Esophagus muscularis mucosa (tissue), 4 donors: ENCODE results near the gene ST3GAL3. TPM values are rescaled to one million over a fixed set of nuclear protein-coding genes. Genes with fewer than 3 reads are reported as not detected.

Experiments used
- DNase-seq: peaks from one replicate; pipeline ENCODE4 v3.0.0-alpha.2; 2017; ENCODE audit errors: extremely low spot score
- H3K27ac ChIP-seq, 4 donors: fragments of 200-600 bp; sonication (generic); replicated peaks in 1 of 4; 1 replicate in 3 of 4; 2 replicates in 1 of 4; pipeline ENCODE4 v1.5.1; 2016 to 2019; ENCODE audit warnings: mild to moderate bottlenecking in 1 of 4
- H3K27me3 ChIP-seq, 4 donors: fragments of 200-600 bp; sonication (generic); one replicate each; pipeline versions ENCODE4 v1.5.1 to v1.6.0; 2016 to 2019
- H3K36me3 ChIP-seq, 4 donors: fragments of 200-600 bp; sonication (generic); one replicate each; pipeline ENCODE4 v1.5.1; 2016 to 2019
- H3K4me1 ChIP-seq, 4 donors: fragments of 200-600 bp; sonication (generic); one replicate each; pipeline ENCODE4 v1.5.1; 2016 to 2019
- H3K4me3 ChIP-seq, 4 donors: fragments of 200-600 bp; sonication (generic); 1 replicate in 2 of 4; 2 replicates in 2 of 4; pipeline ENCODE4 v1.5.1; 2016 to 2019; ENCODE audit warnings: mild to moderate bottlenecking in 4 of 4, moderate library complexity in 1 of 4
- H3K9me3 ChIP-seq, 4 donors: fragments of 200-600 bp; sonication (generic); 1 replicate in 3 of 4; 2 replicates in 1 of 4; pipeline ENCODE4 v1.5.1; 2016 to 2019
- CTCF ChIP-seq, 3 experiments: fragments of 200-600 bp in 2 of 3; fragments of 450-650 bp in 1 of 3; sonication (generic) in 2 of 3; IDR thresholded peaks; one replicate each; pipeline ENCODE4 v1.5.1; 2017 to 2019; ENCODE audit warnings: antibody characterized with exemption in 3 of 3, mild to moderate bottlenecking in 2 of 3, moderate library complexity in 1 of 3
- EP300 ChIP-seq: sonication (generic); formaldehyde crosslinking; IDR thresholded peaks from one replicate; pipeline ENCODE4 v1.6.1; 2017; ENCODE audit warnings: antibody characterized with exemption
- POLR2A ChIP-seq: fragments of 450-650 bp; IDR thresholded peaks from one replicate; pipeline ENCODE4 v1.6.1; 2017; ENCODE audit warnings: antibody characterized with exemption, moderate library complexity, mild to moderate bottlenecking, low read depth
- POLR2AphosphoS5 ChIP-seq, 2 donors: sonication (generic); formaldehyde crosslinking; IDR thresholded peaks; one replicate each; pipeline ENCODE4 v1.6.1; 2017; ENCODE audit warnings: antibody characterized with exemption in 2 of 2
- WGBS: methylation state at CpG from one replicate; pipeline ENCODE4 v1.1.5; 2018; 5-methylcytosine and 5-hydroxymethylcytosine counted together
- intact Hi-C: fragments of 100-400 bp; cut with DNase I; formaldehyde crosslinking; loops from one replicate; pipeline ENCODE4 v1.15.1; 2023
- total RNA-seq, 4 donors: library from RNA; depleted of rRNA; stranded (reverse); fragments of >200 nt; gene quantifications; one replicate each; pipeline versions ENCODE4 v1.1.0 to v1.2.1, GENCODE V29; 2016

Gene ST3GAL3
- total RNA-seq, 4 donors from 2014 or later: 23.3 to 37.1 (median 30.1) TPM

GRCh38 chr1:43834280-43835081, 127.1 kb downstream of the ST3GAL3 start:
- 66% methylated on average over 14 of the region's 14 CpGs for WGBS
- H3K4me1 ChIP-seq: peaks cover 28 to 69% (median 54%) of the 10 kb centered on the region in 4 donors
- no peak for DNase-seq

DNA sequence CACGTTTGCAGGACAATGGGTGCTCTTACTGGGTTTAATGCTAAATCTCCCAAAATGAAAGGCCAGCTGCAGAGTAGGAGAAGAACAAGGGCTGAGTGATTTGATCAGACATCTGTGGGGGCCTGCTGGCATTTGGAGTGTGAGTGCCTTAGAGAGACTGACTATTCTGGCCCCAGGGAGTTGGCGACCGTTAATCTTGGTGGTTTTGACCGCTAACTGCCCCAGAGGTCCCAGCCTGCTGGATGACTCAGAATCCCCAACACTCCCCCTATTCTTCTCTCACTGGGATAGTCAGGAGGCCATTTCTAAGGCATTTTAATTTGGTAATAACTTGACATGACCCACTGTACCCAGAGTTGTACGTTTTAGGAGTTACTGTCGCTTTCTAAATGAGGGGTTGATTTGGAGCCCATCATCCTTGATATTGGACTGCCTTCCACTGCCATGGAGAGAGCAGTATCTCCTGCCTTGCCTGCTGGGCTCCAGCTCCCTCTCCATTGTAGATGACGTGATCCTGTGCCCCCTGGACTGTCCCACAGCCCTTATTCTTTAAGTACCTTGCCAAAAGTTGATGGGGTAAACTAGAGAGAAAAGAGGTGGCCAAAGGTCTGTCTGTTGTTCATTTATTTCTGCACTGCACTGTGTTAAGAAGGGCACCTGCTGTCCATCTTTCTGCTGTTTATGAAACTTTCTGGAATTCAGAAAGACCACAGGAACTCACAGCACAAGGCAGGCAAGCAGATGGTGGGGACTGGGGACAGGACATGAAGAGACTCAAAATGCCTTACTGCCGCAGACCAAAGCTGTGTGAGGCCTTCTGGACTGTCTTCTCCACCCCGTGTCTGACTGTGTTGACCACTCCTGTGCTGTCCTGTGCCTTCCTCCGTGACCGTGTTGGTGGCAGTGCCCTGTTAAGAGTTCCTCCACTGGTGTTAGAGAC, 128.0 kb downstream of the ST3GAL3 start:
- Histone ChIP-seq H3K4me3 (no peak overlapping the region), H3K27ac (peak overlapping the region; percentile 66 to 80 (median 78)), H3K27me3 (no peaks in the 10 kb centered on the region), H3K9me3 (no peaks in the 10 kb centered on the region), H3K4me1 (peaks cover 28 to 71% (median 60%) of the 10 kb centered on the region in 4 donors), H3K36me3 (peaks cover 0 to 31% (median 7%) of the 10 kb centered on the region in 4 donors)
- WGBS: 82% methylated on average over 11 of the region's 11 CpGs
- peak; percentile 81 for DNase-seq
- intact Hi-C loops: no loop called here
- no peak for TF ChIP-seq CTCF (IDR thresholded peaks at IDR 0.05)
- no peak for TF ChIP-seq POLR2A
- TF ChIP-seq EP300: no peak
- no peak for TF ChIP-seq POLR2AphosphoS5 (IDR thresholded peaks at IDR 0.05)

More at GRCh38 chr1:43834280-43835081, 127.1 kb downstream of the ST3GAL3 start:
- no peak for TF ChIP-seq POLR2A
- TF ChIP-seq POLR2AphosphoS5 (IDR thresholded peaks at IDR 0.05): no peak
- TF ChIP-seq EP300: no peak
- H3K36me3 ChIP-seq: peaks cover 0 to 25% (median 7%) of the 10 kb centered on the region in 4 donors
- intact Hi-C loops: no loop called here
- H3K4me3 ChIP-seq: no peak overlapping the region
- no peaks in the 10 kb centered on the region for H3K27me3 ChIP-seq
- H3K27ac ChIP-seq: peak overlapping the region; percentile 66 to 80 (median 78)
- H3K9me3 ChIP-seq: no peaks in the 10 kb centered on the region

- H3K27ac ChIP-seq: peak overlapping the region; percentile 66 to 80 (median 78)
- TF ChIP-seq POLR2A: no peak
- TF ChIP-seq CTCF (IDR thresholded peaks at IDR 0.05): no peak
- TF ChIP-seq POLR2AphosphoS5 (IDR thresholded peaks at IDR 0.05): no peak
- TF ChIP-seq EP300: no peak
Observed at GRCh38 chr1:43836267-43836951, 129.1 kb downstream of the ST3GAL3 start.

GRCh38 chr1:43839056-43839455, 131.7 kb downstream of the ST3GAL3 start:
- 62% methylated on average over 5 of the region's 5 CpGs for WGBS
- H3K9me3 ChIP-seq: no peaks in the 10 kb centered on the region
- DNase-seq: no peak
- intact Hi-C loops: no loop called here
- peak overlapping the region; percentile 55 to 80 (median 78) for H3K27ac ChIP-seq
- H3K27me3 ChIP-seq: no peaks in the 10 kb centered on the region
- TF ChIP-seq EP300: no peak
- no peak for TF ChIP-seq POLR2AphosphoS5 (IDR thresholded peaks at IDR 0.05)
- peaks cover 0 to 33% (median 18%) of the 10 kb centered on the region in 4 donors for H3K36me3 ChIP-seq
- H3K4me3 ChIP-seq: peak overlapping the region in 3 of 4 donors; percentile 4 to 17 (median 7)
- H3K4me1 ChIP-seq: peaks cover 28 to 60% (median 58%) of the 10 kb centered on the region in 4 donors

More at GRCh38 chr1:43836267-43836951, 129.1 kb downstream of the ST3GAL3 start:
- Histone ChIP-seq H3K4me3 (no peak overlapping the region), H3K27me3 (no peaks in the 10 kb centered on the region), H3K4me1 (peaks cover 28 to 71% (median 62%) of the 10 kb centered on the region in 4 donors), H3K36me3 (peaks cover 0 to 34% (median 14%) of the 10 kb centered on the region in 4 donors), H3K9me3 (no peaks in the 10 kb centered on the region)
- peak; percentile 80 for DNase-seq
- intact Hi-C loops: no loop called here
- WGBS: 37% methylated on average over 6 of the region's 6 CpGs
